Fibroblast of lung (primary cell): Measurements from ENCODE around the gene PTPRA. TPM values are rescaled to one million over a fixed set of nuclear protein-coding genes. Genes with fewer than 3 reads are reported as not detected.

Experiments used
- DNase-seq, 2 donors: peaks; one replicate each; pipeline versions ENCODE4 v3.0.0 to v3.0.0-alpha.2; 2010; ENCODE audit warnings: low read depth in 2 of 2
- H2AFZ ChIP-seq: 2 replicates; pipeline ENCODE4 v1.5.1; 2012; ENCODE audit warnings: low read length, control low read depth, inconsistent platforms
- H3K27ac ChIP-seq: 2 replicates; pipeline ENCODE4 v1.5.1; 2011; ENCODE audit warnings: low read length, control low read depth; ENCODE audit not compliant: insufficient read depth
- H3K27me3 ChIP-seq: 2 replicates; pipeline ENCODE4 v1.5.1; 2011; ENCODE audit warnings: mild to moderate bottlenecking, low read length; ENCODE audit not compliant: control insufficient read depth, insufficient read depth
- H3K36me3 ChIP-seq: 2 replicates; pipeline ENCODE4 v1.5.1; 2011; ENCODE audit warnings: low read length; ENCODE audit not compliant: control insufficient read depth, insufficient read depth
- H3K4me1 ChIP-seq: 2 replicates; pipeline ENCODE4 v1.5.1; 2011; ENCODE audit warnings: low read length; ENCODE audit not compliant: control insufficient read depth, insufficient read depth; ENCODE audit errors: extremely low read depth
- H3K4me2 ChIP-seq: 2 replicates; pipeline ENCODE4 v1.5.1; 2011; ENCODE audit warnings: low read length, control low read depth; ENCODE audit not compliant: insufficient read depth; ENCODE audit errors: extremely low read depth
- H3K4me3 ChIP-seq, 4 experiments: fragments of 200-600 bp in 1 of 4; sonication (generic) in 1 of 4; replicated peaks in 1 of 4; 2 replicates each; pipeline ENCODE4 v1.5.1; 2011 to 2016; ENCODE audit warnings: low read length in 4 of 4, low read depth in 3 of 4, mild to moderate bottlenecking in 3 of 4, control low read depth in 2 of 4, inconsistent platforms in 1 of 4, mixed read lengths in 1 of 4; ENCODE audit not compliant: insufficient read depth in 1 of 4; ENCODE audit errors: control extremely low read depth in 1 of 4
- H3K79me2 ChIP-seq: 2 replicates; pipeline ENCODE4 v1.5.1; 2012; ENCODE audit warnings: mild to moderate bottlenecking, low read length, inconsistent platforms; ENCODE audit not compliant: control insufficient read depth, insufficient read depth
- H3K9ac ChIP-seq: 2 replicates; pipeline ENCODE4 v1.5.1; 2011; ENCODE audit warnings: mild to moderate bottlenecking, low read length, control low read depth; ENCODE audit not compliant: insufficient read depth
- H3K9me3 ChIP-seq: 2 replicates; pipeline ENCODE4 v1.5.1; 2012; ENCODE audit warnings: low read depth, low read length; ENCODE audit not compliant: control insufficient read depth, insufficient read depth
- H4K20me1 ChIP-seq: 2 replicates; pipeline ENCODE4 v1.5.1; 2011; ENCODE audit warnings: low read length; ENCODE audit not compliant: control insufficient read depth, insufficient read depth; ENCODE audit errors: extremely low read depth
- EZH2 ChIP-seq: IDR thresholded peaks from 2 replicates; pipeline ENCODE4 v1.5.1; 2012; ENCODE audit warnings: low read length, control low read depth, mild to moderate bottlenecking; ENCODE audit errors: missing control alignments
- polyA plus RNA-seq, 2 donors: library from polyadenylated mRNA; depleted of rRNA in 1 of 2; stranded (reverse) in 1 of 2; unstranded in 1 of 2; fragments of >200 nt; gene quantifications; 2 replicates each; pipeline ENCODE4 v1.2.1, GENCODE V29; 2011 to 2012; ENCODE audit warnings: missing spikeins in 1 of 2
- total RNA-seq: library from RNA; depleted of rRNA; stranded (reverse); fragments of >200 nt; gene quantifications from 2 replicates; pipeline ENCODE4 v1.2.1, GENCODE V29; 2014
- TF ChIP-seq, protein P1 (sequence below), 2 donors: IDR thresholded peaks in 1 of 2; conservative IDR thresholded peaks in 1 of 2; 1 replicate in 1 of 2; 2 replicates in 1 of 2; pipeline ENCODE4 v1.5.1; 2011 to 2012; ENCODE audit warnings: low read length in 2 of 2, control low read depth in 1 of 2, inconsistent platforms in 1 of 2, low read depth in 1 of 2, mild to moderate bottlenecking in 1 of 2

The PTPRA gene
- total and polyA plus RNA-seq, 2 donors (not counting 1 experiment from before 2014, with no cell fraction given): 27.9 to 127 TPM

DNA sequence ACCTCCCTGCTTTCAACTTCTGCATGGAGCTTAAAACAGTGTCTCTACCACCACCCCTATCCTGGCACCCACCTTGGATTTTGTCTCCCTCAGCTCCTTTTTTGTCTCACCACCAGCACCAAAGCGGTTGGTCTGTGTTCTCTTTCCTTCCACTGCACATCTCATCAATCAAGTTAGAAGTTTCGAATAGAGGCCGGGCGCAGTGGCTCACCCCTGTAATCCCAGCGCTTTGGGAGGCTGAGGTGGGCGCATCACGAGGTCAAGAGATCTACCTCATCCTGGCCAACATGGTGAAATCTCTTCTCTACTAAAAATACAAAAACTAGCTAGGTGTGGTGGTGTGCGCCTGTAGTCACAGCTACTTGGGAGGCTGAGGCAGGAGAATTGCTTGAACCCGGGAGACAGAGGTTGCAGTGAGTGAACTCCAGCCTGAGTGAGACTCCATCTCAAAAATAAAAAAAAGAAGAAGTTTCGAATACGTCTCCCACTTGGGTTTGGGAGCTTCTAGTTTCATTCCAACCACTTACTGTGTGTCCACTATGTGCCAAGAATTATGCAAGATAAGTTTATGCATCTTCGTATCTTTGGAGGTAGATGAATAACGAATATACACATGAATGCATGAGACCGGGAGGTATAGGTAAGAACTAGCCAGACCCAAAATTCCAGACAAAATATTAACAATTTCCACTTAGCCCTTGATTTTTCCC lies 38.7 kb upstream of the PTPRA start:
- Histone ChIP-seq H3K9ac (no peak overlapping the region), H3K9me3 (no peaks in the 10 kb centered on the region), H3K79me2 (no peaks in the 10 kb centered on the region), H3K4me2 (no peak overlapping the region), H3K36me3 (peaks cover 10% of the 10 kb centered on the region), H3K27ac (no peak overlapping the region), H3K4me1 (no peaks in the 10 kb centered on the region), H2AFZ (no peak overlapping the region), H3K4me3 (no peak overlapping the region), H4K20me1 (no peaks in the 10 kb centered on the region), H3K27me3 (no peaks in the 10 kb centered on the region)
- DNase-seq: no peak
- TF ChIP-seq EZH2: no peak
- TF ChIP-seq, protein P1, sequence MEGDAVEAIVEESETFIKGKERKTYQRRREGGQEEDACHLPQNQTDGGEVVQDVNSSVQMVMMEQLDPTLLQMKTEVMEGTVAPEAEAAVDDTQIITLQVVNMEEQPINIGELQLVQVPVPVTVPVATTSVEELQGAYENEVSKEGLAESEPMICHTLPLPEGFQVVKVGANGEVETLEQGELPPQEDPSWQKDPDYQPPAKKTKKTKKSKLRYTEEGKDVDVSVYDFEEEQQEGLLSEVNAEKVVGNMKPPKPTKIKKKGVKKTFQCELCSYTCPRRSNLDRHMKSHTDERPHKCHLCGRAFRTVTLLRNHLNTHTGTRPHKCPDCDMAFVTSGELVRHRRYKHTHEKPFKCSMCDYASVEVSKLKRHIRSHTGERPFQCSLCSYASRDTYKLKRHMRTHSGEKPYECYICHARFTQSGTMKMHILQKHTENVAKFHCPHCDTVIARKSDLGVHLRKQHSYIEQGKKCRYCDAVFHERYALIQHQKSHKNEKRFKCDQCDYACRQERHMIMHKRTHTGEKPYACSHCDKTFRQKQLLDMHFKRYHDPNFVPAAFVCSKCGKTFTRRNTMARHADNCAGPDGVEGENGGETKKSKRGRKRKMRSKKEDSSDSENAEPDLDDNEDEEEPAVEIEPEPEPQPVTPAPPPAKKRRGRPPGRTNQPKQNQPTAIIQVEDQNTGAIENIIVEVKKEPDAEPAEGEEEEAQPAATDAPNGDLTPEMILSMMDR (conservative IDR thresholded peaks at IDR 0.05 in 1 of 2, IDR thresholded peaks at IDR 0.05 in 1 of 2; ENCODE audit: low read depth in 1 of 2, low read length in 2 of 2): no peak

DNA sequence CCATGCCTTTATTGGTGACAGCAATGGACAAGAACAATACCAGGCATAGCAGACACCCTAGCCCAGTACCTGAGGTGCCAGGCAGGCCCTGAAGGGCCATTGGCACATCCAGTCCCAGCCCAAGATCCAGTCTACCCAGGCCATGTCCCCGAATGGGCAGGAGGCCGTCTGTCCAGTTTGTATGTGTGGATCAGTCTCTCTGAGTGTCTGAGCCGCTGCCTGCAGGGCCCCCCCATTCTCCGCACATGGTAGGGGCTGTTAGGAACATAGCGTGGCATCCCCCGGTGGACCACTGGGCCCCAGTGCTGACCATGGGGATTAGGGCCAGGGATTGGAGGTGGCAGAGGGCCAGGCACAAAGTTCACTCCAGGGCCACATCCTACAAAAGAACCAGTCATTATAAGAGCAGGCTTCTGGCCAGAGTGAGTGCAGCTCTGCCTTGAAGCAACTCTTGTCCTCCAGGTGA lies 37.9 kb upstream of the PTPRA start:
- H3K4me2 ChIP-seq: no peak overlapping the region
- DNase-seq: no peak
- H3K27me3 ChIP-seq: no peaks in the 10 kb centered on the region

DNA sequence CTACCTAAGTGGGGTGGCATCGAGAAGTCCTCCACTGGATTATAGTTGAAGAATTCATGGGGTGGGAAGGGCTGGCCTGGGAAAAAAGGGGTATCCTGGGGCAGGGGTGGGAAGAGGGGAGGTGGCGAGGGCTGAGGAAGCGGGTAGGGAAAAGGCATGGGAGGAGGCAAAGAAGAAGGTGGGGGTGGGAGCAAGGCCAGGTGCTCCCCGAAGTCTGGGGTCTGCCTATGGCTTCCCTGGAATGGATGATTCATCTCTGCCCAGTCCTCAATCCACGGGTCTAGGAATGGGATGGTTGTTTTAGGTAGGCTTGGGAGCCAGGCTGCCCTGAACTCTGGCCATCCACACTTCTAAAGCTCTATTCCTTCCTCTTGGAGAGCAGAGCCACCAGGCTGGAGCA lies 37.2 kb upstream of the PTPRA start:
- no peaks in the 10 kb centered on the region for H3K27me3 ChIP-seq
- no peak overlapping the region for H3K4me3 ChIP-seq
- no peak overlapping the region for H2AFZ ChIP-seq
- H3K79me2 ChIP-seq: no peaks in the 10 kb centered on the region
- H3K4me1 ChIP-seq: no peaks in the 10 kb centered on the region
- no peak overlapping the region for H3K27ac ChIP-seq
- no peak overlapping the region for H3K9ac ChIP-seq
- H4K20me1 ChIP-seq: no peaks in the 10 kb centered on the region
- H3K4me2 ChIP-seq: no peak overlapping the region
- TF ChIP-seq, protein P1 (conservative IDR thresholded peaks at IDR 0.05 in 1 of 2, IDR thresholded peaks at IDR 0.05 in 1 of 2; ENCODE audit: low read depth in 1 of 2, low read length in 2 of 2): no peak
- no peak for TF ChIP-seq EZH2
- no peak for DNase-seq
- H3K9me3 ChIP-seq: no peaks in the 10 kb centered on the region
- H3K36me3 ChIP-seq: peaks cover 10% of the 10 kb centered on the region

More for the DNA sequence above, 37.9 kb upstream of the PTPRA start:
- Histone ChIP-seq H4K20me1 (no peaks in the 10 kb centered on the region), H2AFZ (no peak overlapping the region), H3K36me3 (peaks cover 10% of the 10 kb centered on the region), H3K9me3 (no peaks in the 10 kb centered on the region), H3K27ac (no peak overlapping the region), H3K79me2 (no peaks in the 10 kb centered on the region), H3K9ac (no peak overlapping the region), H3K4me1 (no peaks in the 10 kb centered on the region), H3K4me3 (no peak overlapping the region)
- TF ChIP-seq EZH2: no peak
- TF ChIP-seq, protein P1 (conservative IDR thresholded peaks at IDR 0.05 in 1 of 2, IDR thresholded peaks at IDR 0.05 in 1 of 2; ENCODE audit: low read depth in 1 of 2, low read length in 2 of 2): no peak
